Heart left ventricle (tissue), 16 donors: ENCODE data around the gene TTC8. TPM values are rescaled to one million over a fixed set of nuclear protein-coding genes. Genes with fewer than 3 reads are reported as not detected.
"Not testable (repeated sequence)": the region's sequence is repeated elsewhere in the genome, so short reads cannot be mapped to it uniquely, and the experiment has no call there.

Experiments used
- ATAC-seq, 4 donors: fragments of 200-7000 bp; cut with Tn5 transposase; one replicate each; pipeline ENCODE4 v1.9.1; 2020 to 2022; ENCODE audit warnings: moderate library complexity in 4 of 4, mild to moderate bottlenecking in 3 of 4, moderate number of reproducible peaks in 1 of 4
- DNase-seq, 5 donors: peaks; one replicate each; pipeline ENCODE4 v3.0.0-alpha.2; 2020
- H3K27ac ChIP-seq, 12 donors: fragments of 200-600 bp; sonication (generic) in 4 of 12; one replicate each; pipeline versions ENCODE4 v1.5.0 to v1.8.0; 2016 to 2022; ENCODE audit warnings: mild to moderate bottlenecking in 2 of 12
- H3K27me3 ChIP-seq, 9 donors: fragments of 200-600 bp; sonication (generic) in 2 of 9; one replicate each; pipeline versions ENCODE4 v1.5.1 to v1.8.0; 2016 to 2022; ENCODE audit warnings: mild to moderate bottlenecking in 3 of 9
- H3K36me3 ChIP-seq, 9 donors: fragments of 200-600 bp; sonication (generic) in 2 of 9; one replicate each; pipeline versions ENCODE4 v1.5.0 to v1.8.0; 2018 to 2022; ENCODE audit warnings: mild to moderate bottlenecking in 2 of 9
- H3K4me1 ChIP-seq, 12 donors: fragments of 200-600 bp; sonication (generic) in 4 of 12; one replicate each; pipeline versions ENCODE4 v1.5.0 to v1.8.0; 2016 to 2022; ENCODE audit warnings: mild to moderate bottlenecking in 3 of 12
- H3K4me3 ChIP-seq, 12 donors: fragments of 200-600 bp; sonication (generic) in 4 of 12; one replicate each; pipeline versions ENCODE4 v1.5.0 to v1.8.0; 2017 to 2022; ENCODE audit warnings: mild to moderate bottlenecking in 9 of 12, moderate library complexity in 4 of 12
- H3K9me3 ChIP-seq, 12 donors: fragments of 200-600 bp; sonication (generic) in 4 of 12; one replicate each; pipeline versions ENCODE4 v1.5.0 to v1.8.0; 2016 to 2022; ENCODE audit warnings: mild to moderate bottlenecking in 1 of 12
- POLR2A ChIP-seq, 2 donors: fragments of 450-650 bp; IDR thresholded peaks; one replicate each; pipeline ENCODE4 v1.6.1; 2017; ENCODE audit warnings: antibody characterized with exemption in 2 of 2, mild to moderate bottlenecking in 2 of 2, moderate library complexity in 2 of 2
- WGBS, 4 donors: extraction: QIAGEN DNeasy Blood & Tissue Kit in 2 of 4; methylation state at CpG; one replicate each; pipeline versions ENCODE4 v1.1.5 to v1.1.7; 2013 to 2018; 5-methylcytosine and 5-hydroxymethylcytosine counted together
- intact Hi-C, 10 donors: fragments of 100-400 bp; cut with DNase I; formaldehyde crosslinking; loops; one replicate each; pipeline versions ENCODE4 v1.11.1 to v1.14.2; 2022
- polyA plus RNA-seq, 2 donors: library from polyadenylated mRNA; stranded (reverse); fragments of 200-250 nt; gene quantifications; one replicate each; pipeline ENCODE4 v1.2.3, GENCODE V29; 2013
- total RNA-seq, 9 donors: library from RNA; depleted of rRNA in 2 of 9; stranded (reverse); fragments of >200 nt in 2 of 9; fragmentation: NEBNext Ultra II Directional in 3 of 9; extraction: Animal tissue kit (Norgen Biotek cat#: 25700) in 3 of 9; gene quantifications; one replicate each; pipeline versions ENCODE4 v1.1.0 to v1.2.4, GENCODE V29; 2016 to 2023
- TF ChIP-seq, protein P1 (sequence below), 12 donors: fragments of 200-600 bp; sonication (generic) in 4 of 12; IDR thresholded peaks; one replicate each; pipeline versions ENCODE4 v1.5.0 to v1.8.0; 2018 to 2022; ENCODE audit warnings: antibody characterized with exemption in 12 of 12, mild to moderate bottlenecking in 5 of 12
- donor health status: ischemic (EF 13 %, LVEDD 7.1; RV severe dilation, severe dysfunction).
- donor health status: healthy with polysubstance abuse.
- donor health status: DM: no; HTN: yes; CAD: no.
- donor health status: DM: no; HTN: no; CAD: no.
- donor health status: ischemic (EF 25% LVEDD 6.9; RV normal size, moderate dysfunction).
- donor health status: ischemic (EF 25% LVEDD 5.7; RV mildly dilated, moderate dysfunction).
- donor health status: healthy.
- donor health status: DM: yes; HTN: yes; CAD: no.
- donor health status: ischemic (EF 35%, LVEDD 5.7; RV mildly dilated, moderate dysfunction).
- donor health status: nonischemic (EF 11% LVEDD 7.7; RV severe dilation, severe dysfunction).
- donor health status: DM: yes; HTN: yes; CAD: no.
- donor health status: PGD.
- donor health status: ischemic (EF 29% LVEDD 5.4; RV normal size, mild dysfunction).
- donor health status: nonischemic (EF 23%, LVEDD 6.1; RV moderate dilation, normal function).

Gene TTC8
- total and polyA plus RNA-seq, 11 donors = 4.5 to 18.3 (median 11.9) TPM

DNA sequence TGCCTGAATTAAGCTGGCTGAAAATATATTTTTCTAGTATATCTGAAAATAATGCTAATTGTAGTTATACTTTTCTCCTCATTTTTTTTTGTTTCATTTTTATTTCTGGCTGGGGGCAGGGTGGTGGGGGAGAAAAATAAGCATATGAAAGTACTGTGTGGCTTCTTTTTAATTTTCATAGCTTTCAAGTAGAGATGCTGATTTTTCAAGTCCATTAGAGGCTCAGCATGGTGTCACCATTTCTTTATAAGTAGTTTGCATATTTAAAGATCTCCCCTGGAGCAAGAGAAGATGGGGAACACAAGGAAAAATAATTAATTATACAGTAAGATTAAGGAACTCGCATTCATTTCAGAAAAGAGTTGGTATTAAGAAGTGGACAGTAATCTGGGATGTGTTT, 27.1 kb downstream of the TTC8 start:
- WGBS, 4 donors = 74 to 86% (median 79%) methylated on average over 1 of the region's 1 CpG
- no peak for TF ChIP-seq POLR2A (IDR thresholded peaks at IDR 0.05)
- TF ChIP-seq, protein P1, sequence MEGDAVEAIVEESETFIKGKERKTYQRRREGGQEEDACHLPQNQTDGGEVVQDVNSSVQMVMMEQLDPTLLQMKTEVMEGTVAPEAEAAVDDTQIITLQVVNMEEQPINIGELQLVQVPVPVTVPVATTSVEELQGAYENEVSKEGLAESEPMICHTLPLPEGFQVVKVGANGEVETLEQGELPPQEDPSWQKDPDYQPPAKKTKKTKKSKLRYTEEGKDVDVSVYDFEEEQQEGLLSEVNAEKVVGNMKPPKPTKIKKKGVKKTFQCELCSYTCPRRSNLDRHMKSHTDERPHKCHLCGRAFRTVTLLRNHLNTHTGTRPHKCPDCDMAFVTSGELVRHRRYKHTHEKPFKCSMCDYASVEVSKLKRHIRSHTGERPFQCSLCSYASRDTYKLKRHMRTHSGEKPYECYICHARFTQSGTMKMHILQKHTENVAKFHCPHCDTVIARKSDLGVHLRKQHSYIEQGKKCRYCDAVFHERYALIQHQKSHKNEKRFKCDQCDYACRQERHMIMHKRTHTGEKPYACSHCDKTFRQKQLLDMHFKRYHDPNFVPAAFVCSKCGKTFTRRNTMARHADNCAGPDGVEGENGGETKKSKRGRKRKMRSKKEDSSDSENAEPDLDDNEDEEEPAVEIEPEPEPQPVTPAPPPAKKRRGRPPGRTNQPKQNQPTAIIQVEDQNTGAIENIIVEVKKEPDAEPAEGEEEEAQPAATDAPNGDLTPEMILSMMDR (IDR thresholded peaks at IDR 0.05) = no peak
- intact Hi-C loops = no loop called here

DNA sequence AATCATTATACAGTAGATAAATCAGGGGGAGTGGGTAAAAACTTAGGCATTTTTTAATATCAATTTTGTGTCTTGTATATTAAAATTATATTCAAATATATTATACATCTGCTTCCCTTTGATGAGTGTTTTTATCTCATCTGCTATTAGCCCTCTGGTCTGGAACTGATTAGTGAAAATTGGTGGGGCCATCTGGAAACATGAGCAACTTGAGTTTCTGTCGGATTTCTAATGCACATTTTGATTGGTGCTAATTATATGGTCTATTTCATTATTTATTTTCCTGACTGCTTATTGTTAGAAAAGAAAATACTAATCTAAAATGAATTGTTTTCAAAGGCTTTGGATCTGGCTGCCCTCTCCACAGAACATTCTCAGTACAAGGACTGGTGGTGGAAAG, 28.2 kb downstream of the TTC8 start:
- 68 to 73% (median 70%) methylated on average over 1 of the region's 1 CpG for WGBS, 4 donors
- Histone ChIP-seq H3K9me3 (no peaks in the 10 kb centered on the region), H3K27me3 (no peaks in the 10 kb centered on the region), H3K27ac (no peak overlapping the region), H3K4me1 (no peaks in the 10 kb centered on the region), H3K36me3 (peaks cover 0 to 46% (median 6%) of the 10 kb centered on the region in 9 donors), H3K4me3 (no peak overlapping the region)
- no peak for ATAC-seq
- DNase-seq = no peak
- intact Hi-C loops = no loop called here
- TF ChIP-seq, protein P1 (IDR thresholded peaks at IDR 0.05) = no peak
- no peak for TF ChIP-seq POLR2A (IDR thresholded peaks at IDR 0.05)

More for the DNA sequence above, 27.1 kb downstream of the TTC8 start:
- no peak overlapping the region for H3K27ac ChIP-seq
- H3K4me3 ChIP-seq = no peak overlapping the region
- no peaks in the 10 kb centered on the region for H3K4me1 ChIP-seq
- peaks cover 0 to 37% (median 0%) of the 10 kb centered on the region in 9 donors for H3K36me3 ChIP-seq
- DNase-seq (no peak), ATAC-seq (no peak)
- no peaks in the 10 kb centered on the region for H3K27me3 ChIP-seq
- H3K9me3 ChIP-seq = no peaks in the 10 kb centered on the region

DNA sequence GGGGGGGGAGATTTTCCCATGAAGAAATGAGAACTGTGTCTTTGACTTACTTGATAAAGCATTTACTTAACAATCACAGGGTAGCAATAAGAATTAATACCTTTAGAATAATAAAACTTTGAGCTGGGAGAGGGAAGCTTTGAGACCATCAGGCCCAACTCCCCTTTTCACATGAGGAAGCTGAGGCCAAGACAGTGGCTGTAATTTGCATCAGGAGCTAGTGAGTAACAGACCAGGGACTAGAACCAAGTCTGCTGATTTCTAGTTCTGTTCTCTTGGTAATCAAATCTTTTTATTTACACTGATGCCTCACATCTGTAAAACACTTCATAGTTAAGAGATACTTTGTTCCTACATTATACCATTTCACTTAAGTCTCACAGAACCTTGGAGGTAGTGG, 28.7 kb downstream of the TTC8 start:
- peaks cover 0 to 51% (median 11%) of the 10 kb centered on the region in 9 donors for H3K36me3 ChIP-seq
- H3K4me3 ChIP-seq = no peak overlapping the region
- DNase-seq (no peak), ATAC-seq (no peak)
- H3K27ac ChIP-seq = no peak overlapping the region
- intact Hi-C loops = no loop called here
- TF ChIP-seq POLR2A (IDR thresholded peaks at IDR 0.05) = no peak
- TF ChIP-seq, protein P1 (IDR thresholded peaks at IDR 0.05) = no peak
- no peaks in the 10 kb centered on the region for H3K9me3 ChIP-seq
- H3K27me3 ChIP-seq = no peaks in the 10 kb centered on the region
- no peaks in the 10 kb centered on the region for H3K4me1 ChIP-seq

DNA sequence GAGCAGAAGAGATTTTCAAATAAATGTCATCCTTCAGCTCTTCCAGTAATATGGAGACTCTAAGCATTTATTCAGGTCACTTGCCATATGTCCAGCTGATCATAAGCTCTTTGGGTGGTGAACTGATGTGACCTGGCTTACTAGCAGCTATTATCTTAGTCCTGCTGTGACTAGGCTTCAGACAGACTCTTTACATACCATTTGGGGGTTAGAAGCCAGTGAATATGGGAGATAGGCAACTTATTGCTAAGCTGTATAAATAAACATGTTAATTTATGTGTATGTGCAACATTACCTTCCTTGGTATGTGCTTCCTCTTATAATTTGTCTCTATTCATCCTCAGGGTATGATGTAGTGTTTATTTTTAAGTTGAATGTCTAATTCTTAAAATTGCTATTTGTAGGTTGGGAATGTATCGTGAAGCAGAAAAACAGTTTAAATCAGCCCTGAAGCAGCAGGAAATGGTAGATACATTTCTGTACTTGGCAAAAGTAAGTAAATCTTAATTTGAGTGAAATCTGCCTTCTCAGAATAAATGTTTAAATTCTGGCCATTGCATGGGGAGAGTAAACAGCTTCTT, 32.4 kb downstream of the TTC8 start:
- intact Hi-C loops = no loop called here
- Histone ChIP-seq H3K27ac (no peak overlapping the region), H3K27me3 (no peaks in the 10 kb centered on the region), H3K9me3 (peaks cover 0 to 4% (median 0%) of the 10 kb centered on the region in 12 donors), H3K4me1 (no peaks in the 10 kb centered on the region), H3K4me3 (no peak overlapping the region), H3K36me3 (peaks cover 0 to 81% (median 17%) of the 10 kb centered on the region in 9 donors)
- ATAC-seq (no peak), DNase-seq (no peak)
- no peak for TF ChIP-seq POLR2A (IDR thresholded peaks at IDR 0.05)
- TF ChIP-seq, protein P1 (IDR thresholded peaks at IDR 0.05) = no peak
- WGBS, 4 donors = 81 to 86% (median 84%) methylated on average over 1 of the region's 1 CpG

DNA sequence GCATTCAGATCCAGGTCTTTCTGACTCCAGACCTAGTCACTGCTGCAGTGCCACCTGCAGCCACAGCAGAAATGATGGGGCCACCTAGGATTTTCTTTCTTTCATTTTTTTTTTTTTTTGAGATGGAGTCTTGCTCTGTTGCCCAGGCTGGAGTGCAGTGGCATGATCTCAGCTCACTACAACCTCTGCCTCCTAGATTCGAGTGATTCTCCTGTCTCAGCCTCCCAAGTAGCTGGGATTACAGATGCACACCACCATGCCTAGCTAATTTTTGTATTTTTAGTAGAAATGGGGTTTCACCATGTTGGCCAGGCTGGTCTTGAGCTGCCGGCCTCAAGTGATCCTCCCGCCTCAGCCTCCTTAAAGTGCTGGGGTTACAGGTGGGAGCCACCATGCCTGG, 33.4 kb downstream of the TTC8 start:
- H3K4me1 ChIP-seq, H3K27me3 ChIP-seq, H3K9me3 ChIP-seq, intact Hi-C loops, DNase-seq, H3K4me3 ChIP-seq, H3K27ac ChIP-seq, ATAC-seq: not testable (repeated sequence)
- 95 to 99% (median 96%) methylated on average over 3 of the region's 3 CpGs for WGBS, 4 donors
- peaks cover 0 to 86% (median 20%) of the 10 kb centered on the region in 9 donors for H3K36me3 ChIP-seq

DNA sequence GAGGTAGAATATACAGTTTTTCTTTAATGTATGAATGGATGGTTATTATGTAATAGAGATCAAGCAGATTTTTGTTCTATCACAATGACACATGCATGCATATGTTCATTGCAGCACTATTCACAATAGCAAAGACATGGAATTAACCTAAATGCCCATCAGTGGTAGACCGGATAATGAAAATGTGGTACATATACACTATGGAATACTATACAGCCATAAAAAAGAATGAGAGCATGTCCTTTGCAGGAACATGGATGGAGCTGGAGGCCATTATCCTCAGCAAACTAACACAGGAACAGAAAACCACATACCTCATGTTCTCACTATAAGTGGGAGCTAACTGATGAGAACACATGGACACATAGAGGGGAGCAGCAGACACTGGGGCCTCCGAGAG, 34.7 kb downstream of the TTC8 start:
- H3K27ac ChIP-seq, H3K27me3 ChIP-seq, H3K4me1 ChIP-seq, H3K9me3 ChIP-seq, H3K4me3 ChIP-seq, DNase-seq, ATAC-seq, intact Hi-C loops: not testable (repeated sequence)
- WGBS, 4 donors = 96 to 98% (median 97%) methylated on average over 2 of the region's 2 CpGs
- H3K36me3 ChIP-seq = peaks cover 0 to 82% (median 22%) of the 10 kb centered on the region in 9 donors
